ENCODE measurements around the gene RXRA. TPM values are rescaled to one million over a fixed set of nuclear protein-coding genes. Genes with fewer than 3 reads are reported as not detected.
A peak's percentile ranks its signal among the peaks of the same experiment; 100 is the strongest.

Gene RXRA
- polyA plus RNA-seq, 4 donors = 30.8 to 83.5 (median 41.5) TPM

DNA sequence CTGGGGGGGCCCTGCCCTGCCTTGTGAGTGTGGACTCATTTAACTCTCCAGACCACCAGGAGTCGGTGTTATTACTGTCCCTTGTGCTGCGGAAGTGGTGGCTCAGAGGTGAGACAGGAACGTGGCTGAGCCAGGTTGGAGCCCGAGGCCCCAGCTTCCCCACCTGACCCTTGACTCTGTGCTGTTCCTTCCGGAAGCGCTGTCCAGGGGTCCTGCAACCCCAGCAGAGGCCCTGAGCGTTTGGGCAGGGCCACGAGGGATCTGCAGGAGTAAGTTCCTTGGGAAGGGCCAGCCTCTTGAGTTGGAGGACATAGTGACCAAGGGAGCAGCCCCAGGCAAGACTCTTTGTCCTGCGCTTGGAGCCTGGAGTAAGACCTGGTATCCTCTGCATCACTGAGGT lies 99.6 kb downstream of the RXRA start:
- WGBS, 3 donors = 82 to 91% (median 90%) methylated on average over 9 of the region's 9 CpGs
- Histone ChIP-seq H3K36me3 (ENCODE audit: control insufficient read depth in 3 of 3, insufficient read depth in 2 of 3, low read depth in 1 of 3, low read length in 3 of 3) (peaks cover 4 to 97% (median 6%) of the 10 kb centered on the region in 3 donors), H3K27me3 (ENCODE audit: control insufficient read depth in 3 of 3, insufficient read depth in 3 of 3, low read length in 3 of 3) (no peaks in the 10 kb centered on the region), H3K4me3 (ENCODE audit: low read depth in 1 of 3, low read length in 3 of 3) (no peak overlapping the region), H3K27ac (ENCODE audit: low read depth in 1 of 3, low read length in 2 of 3) (no peak overlapping the region), H3K9me3 (ENCODE audit: control insufficient read depth in 2 of 2, insufficient read depth in 1 of 2, low read depth in 1 of 2, low read length in 1 of 2) (no peaks in the 10 kb centered on the region), H3K4me1 (ENCODE audit: control insufficient read depth in 3 of 3, insufficient read depth in 2 of 3, low read depth in 1 of 3, low read length in 2 of 3) (peaks cover 0 to 25% (median 4%) of the 10 kb centered on the region in 3 donors)
- DNase-seq (no peak), FAIRE-seq (no peak)

DNA sequence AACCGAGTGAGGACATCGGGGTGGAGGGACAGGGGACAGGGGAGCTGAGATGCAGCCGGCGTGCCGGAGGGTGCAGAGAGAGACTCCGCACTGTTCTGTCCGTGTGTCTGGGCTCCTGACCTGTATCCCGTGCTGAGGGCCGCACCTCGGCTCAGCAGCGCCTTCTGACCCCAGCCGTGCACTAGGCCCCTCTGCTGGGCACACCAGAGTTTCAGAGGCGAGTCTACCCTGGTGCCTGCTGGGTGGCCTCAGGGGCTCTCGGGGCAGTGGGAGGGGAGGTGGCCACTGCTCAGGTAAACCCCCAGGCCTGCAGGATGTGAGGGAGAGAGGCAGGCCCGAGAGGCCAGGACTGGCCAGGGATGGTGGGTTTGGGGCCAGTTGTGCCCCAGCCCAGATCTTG lies 100.2 kb downstream of the RXRA start:
- Histone ChIP-seq H3K27ac (ENCODE audit: low read depth in 1 of 3, low read length in 2 of 3) (no peak overlapping the region), H3K9me3 (ENCODE audit: control insufficient read depth in 2 of 2, insufficient read depth in 1 of 2, low read depth in 1 of 2, low read length in 1 of 2) (no peaks in the 10 kb centered on the region), H3K4me3 (ENCODE audit: low read depth in 1 of 3, low read length in 3 of 3) (no peak overlapping the region), H3K4me1 (ENCODE audit: control insufficient read depth in 3 of 3, insufficient read depth in 2 of 3, low read depth in 1 of 3, low read length in 2 of 3) (peaks cover 0 to 21% (median 4%) of the 10 kb centered on the region in 3 donors), H3K27me3 (ENCODE audit: control insufficient read depth in 3 of 3, insufficient read depth in 3 of 3, low read length in 3 of 3) (no peaks in the 10 kb centered on the region), H3K36me3 (ENCODE audit: control insufficient read depth in 3 of 3, insufficient read depth in 2 of 3, low read depth in 1 of 3, low read length in 3 of 3) (peaks cover 4 to 97% (median 6%) of the 10 kb centered on the region in 3 donors)
- DNase-seq (no peak), FAIRE-seq (no peak)
- 89% methylated on average over 14 to 15 of the region's 15 CpGs for WGBS, 3 donors

DNA sequence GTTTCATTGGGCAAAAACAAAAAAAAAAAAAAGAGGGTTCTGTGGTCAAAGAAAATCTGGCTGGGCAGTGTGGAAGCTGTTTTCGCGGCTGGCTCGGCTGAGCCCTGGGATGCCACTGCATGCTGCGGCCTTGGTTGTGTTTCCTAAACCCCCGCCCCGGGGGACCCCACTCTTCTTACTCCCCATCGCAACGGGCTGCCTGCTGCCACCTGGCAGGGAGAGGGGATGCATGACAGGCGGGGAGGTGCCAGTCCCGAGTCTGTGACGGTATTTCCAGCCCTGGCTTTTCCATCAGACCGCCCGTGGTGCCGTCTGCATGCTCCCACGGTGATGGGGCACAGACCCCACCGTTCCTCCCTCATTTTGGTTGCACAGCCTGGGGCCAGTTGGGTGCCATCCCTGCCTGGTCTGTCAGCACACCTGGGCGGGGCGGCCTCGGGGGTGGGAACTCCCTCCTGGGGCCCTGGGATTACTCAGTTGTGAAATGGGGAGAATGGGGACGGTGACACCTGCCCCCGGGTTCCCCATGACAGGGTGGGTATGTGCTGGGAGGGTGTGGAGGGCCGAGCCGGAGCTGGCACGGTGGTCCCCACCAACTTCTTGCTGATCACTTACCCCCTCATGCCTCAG lies 101.0 kb downstream of the RXRA start:
- WGBS, 3 donors = 77 to 81% (median 79%) methylated on average over 24 of the region's 24 CpGs
- H3K27me3 ChIP-seq (ENCODE audit: control insufficient read depth in 3 of 3, insufficient read depth in 3 of 3, low read length in 3 of 3) = no peaks in the 10 kb centered on the region
- H3K9me3 ChIP-seq (ENCODE audit: control insufficient read depth in 2 of 2, insufficient read depth in 1 of 2, low read depth in 1 of 2, low read length in 1 of 2) = no peaks in the 10 kb centered on the region
- H3K36me3 ChIP-seq (ENCODE audit: control insufficient read depth in 3 of 3, insufficient read depth in 2 of 3, low read depth in 1 of 3, low read length in 3 of 3) = peaks cover 7 to 97% (median 8%) of the 10 kb centered on the region in 3 donors
- DNase-seq (no peak), FAIRE-seq (no peak)
- H3K27ac ChIP-seq (ENCODE audit: low read depth in 1 of 3, low read length in 2 of 3) = no peak overlapping the region
- H3K4me1 ChIP-seq (ENCODE audit: control insufficient read depth in 3 of 3, insufficient read depth in 2 of 3, low read depth in 1 of 3, low read length in 2 of 3) = peaks cover 0 to 12% (median 0%) of the 10 kb centered on the region in 3 donors
- H3K4me3 ChIP-seq (ENCODE audit: low read depth in 1 of 3, low read length in 3 of 3) = no peak overlapping the region

DNA sequence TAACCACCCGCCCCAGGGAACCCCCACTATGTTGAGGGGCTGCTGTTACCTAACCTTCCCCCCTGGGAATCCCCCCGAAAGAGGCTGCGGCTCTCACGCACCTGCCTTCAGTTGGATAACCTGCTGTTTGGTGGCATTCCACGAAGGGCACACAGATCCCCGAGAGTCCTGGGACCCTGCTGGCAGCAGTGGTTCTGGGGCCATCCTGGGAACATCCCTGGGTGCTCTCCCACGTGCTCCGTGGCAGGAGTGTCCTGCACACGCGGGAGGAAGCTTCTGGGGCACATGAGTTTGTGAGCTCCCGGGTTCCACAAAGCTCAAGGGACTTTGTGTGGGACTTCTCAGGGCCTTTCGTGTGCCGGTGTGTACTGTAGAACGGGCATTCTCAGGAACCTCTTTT lies 102.3 kb downstream of the RXRA start:
- no peaks in the 10 kb centered on the region for H3K27me3 ChIP-seq (ENCODE audit: control insufficient read depth in 3 of 3, insufficient read depth in 3 of 3, low read length in 3 of 3)
- DNase-seq = no peak
- peaks cover 7 to 97% (median 8%) of the 10 kb centered on the region in 3 donors for H3K36me3 ChIP-seq (ENCODE audit: control insufficient read depth in 3 of 3, insufficient read depth in 2 of 3, low read depth in 1 of 3, low read length in 3 of 3)
- H3K27ac ChIP-seq (ENCODE audit: low read depth in 1 of 3, low read length in 2 of 3) = no peak overlapping the region
- H3K4me3 ChIP-seq (ENCODE audit: low read depth in 1 of 3, low read length in 3 of 3) = no peak overlapping the region
- H3K4me1 ChIP-seq (ENCODE audit: control insufficient read depth in 3 of 3, insufficient read depth in 2 of 3, low read depth in 1 of 3, low read length in 2 of 3) = peaks cover 0 to 6% (median 0%) of the 10 kb centered on the region in 3 donors
- WGBS, 3 donors = 83 to 87% (median 86%) methylated on average over 14 of the region's 14 CpGs
- no peaks in the 10 kb centered on the region for H3K9me3 ChIP-seq (ENCODE audit: control insufficient read depth in 2 of 2, insufficient read depth in 1 of 2, low read depth in 1 of 2, low read length in 1 of 2)
- no peak for FAIRE-seq

DNA sequence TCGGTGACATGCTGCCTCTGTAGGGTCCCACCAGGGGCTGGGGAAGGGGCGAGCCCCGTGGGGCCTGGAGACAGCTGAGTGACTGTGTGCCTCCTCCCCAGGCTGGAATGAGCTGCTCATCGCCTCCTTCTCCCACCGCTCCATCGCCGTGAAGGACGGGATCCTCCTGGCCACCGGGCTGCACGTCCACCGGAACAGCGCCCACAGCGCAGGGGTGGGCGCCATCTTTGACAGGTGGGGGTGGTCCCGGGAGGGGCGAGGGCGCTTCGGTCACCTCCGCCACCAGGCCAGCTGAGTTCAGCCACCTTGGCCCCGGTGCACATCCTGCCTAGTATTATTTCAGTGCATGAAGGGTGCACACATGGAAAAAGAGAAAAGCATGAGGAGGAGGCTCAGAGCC lies 102.8 kb downstream of the RXRA start:
- WGBS, 3 donors = 90 to 91% (median 90%) methylated on average over 15 to 20 of the region's 20 CpGs

DNA sequence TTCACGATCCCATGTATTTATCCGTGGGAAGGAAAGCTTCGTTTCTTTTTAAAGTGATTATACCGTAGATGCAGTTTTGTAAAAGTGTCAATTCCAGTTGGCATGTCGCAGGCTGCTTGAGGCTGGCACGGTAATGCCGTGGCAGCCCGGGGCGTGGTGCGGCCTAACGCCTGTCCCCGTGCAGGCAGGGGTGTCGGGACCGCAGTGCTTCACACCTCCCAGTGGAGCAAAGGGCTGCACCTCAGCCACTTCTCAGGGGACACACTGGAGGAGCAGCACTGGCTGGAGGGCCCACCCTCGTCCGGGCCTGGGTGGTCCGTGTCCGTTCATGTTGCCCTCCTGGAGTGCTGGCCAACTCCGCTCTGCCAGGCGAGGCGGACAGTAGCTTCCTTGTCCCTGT lies 103.2 kb downstream of the RXRA start:
- peaks cover 0 to 13% (median 0%) of the 10 kb centered on the region in 3 donors for H3K4me1 ChIP-seq (ENCODE audit: control insufficient read depth in 3 of 3, insufficient read depth in 2 of 3, low read depth in 1 of 3, low read length in 2 of 3)
- DNase-seq (no peak), FAIRE-seq (no peak)
- no peaks in the 10 kb centered on the region for H3K27me3 ChIP-seq (ENCODE audit: control insufficient read depth in 3 of 3, insufficient read depth in 3 of 3, low read length in 3 of 3)
- WGBS, 3 donors = 93 to 95% (median 94%) methylated on average over 21 of the region's 21 CpGs
- H3K4me3 ChIP-seq (ENCODE audit: low read depth in 1 of 3, low read length in 3 of 3) = no peak overlapping the region
- H3K27ac ChIP-seq (ENCODE audit: low read depth in 1 of 3, low read length in 2 of 3) = no peak overlapping the region
- no peaks in the 10 kb centered on the region for H3K9me3 ChIP-seq (ENCODE audit: control insufficient read depth in 2 of 2, insufficient read depth in 1 of 2, low read depth in 1 of 2, low read length in 1 of 2)
- peaks cover 9 to 97% (median 11%) of the 10 kb centered on the region in 3 donors for H3K36me3 ChIP-seq (ENCODE audit: control insufficient read depth in 3 of 3, insufficient read depth in 2 of 3, low read depth in 1 of 3, low read length in 3 of 3)

More for the DNA sequence above, 102.8 kb downstream of the RXRA start:
- H3K4me3 ChIP-seq (ENCODE audit: low read depth in 1 of 3, low read length in 3 of 3) = no peak overlapping the region
- no peaks in the 10 kb centered on the region for H3K27me3 ChIP-seq (ENCODE audit: control insufficient read depth in 3 of 3, insufficient read depth in 3 of 3, low read length in 3 of 3)
- peaks cover 0 to 9% (median 0%) of the 10 kb centered on the region in 3 donors for H3K4me1 ChIP-seq (ENCODE audit: control insufficient read depth in 3 of 3, insufficient read depth in 2 of 3, low read depth in 1 of 3, low read length in 2 of 3)
- H3K36me3 ChIP-seq (ENCODE audit: control insufficient read depth in 3 of 3, insufficient read depth in 2 of 3, low read depth in 1 of 3, low read length in 3 of 3) = peaks cover 7 to 97% (median 9%) of the 10 kb centered on the region in 3 donors
- no peaks in the 10 kb centered on the region for H3K9me3 ChIP-seq (ENCODE audit: control insufficient read depth in 2 of 2, insufficient read depth in 1 of 2, low read depth in 1 of 2, low read length in 1 of 2)
- DNase-seq = no peak
- H3K27ac ChIP-seq (ENCODE audit: low read depth in 1 of 3, low read length in 2 of 3) = no peak overlapping the region
- no peak for FAIRE-seq

DNA sequence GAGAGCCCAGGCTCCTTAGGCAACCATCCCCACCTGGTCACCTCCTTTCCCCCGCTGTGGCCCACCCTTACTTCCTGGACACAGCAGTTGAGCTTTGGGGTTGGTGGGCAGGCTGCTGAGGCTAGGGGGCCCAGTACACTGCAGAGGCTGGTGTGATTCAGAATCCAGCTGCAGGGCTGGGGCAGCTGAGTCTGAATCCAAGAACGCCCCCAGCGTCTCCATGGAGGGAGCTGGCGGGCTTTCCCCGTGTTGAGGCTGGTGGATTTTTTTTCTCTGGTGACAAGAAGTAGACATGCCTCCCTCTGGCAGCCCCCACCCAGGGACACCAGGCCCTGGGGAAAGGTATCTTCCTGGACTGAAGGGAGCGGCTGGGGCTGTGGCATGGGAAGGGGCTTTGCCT lies 104.8 kb downstream of the RXRA start:
- 77 to 87% (median 80%) methylated on average over 5 to 6 of the region's 6 CpGs for WGBS, 3 donors
- no peak overlapping the region for H3K4me3 ChIP-seq (ENCODE audit: low read depth in 1 of 3, low read length in 3 of 3)
- FAIRE-seq = no peak
- H3K9me3 ChIP-seq (ENCODE audit: control insufficient read depth in 2 of 2, insufficient read depth in 1 of 2, low read depth in 1 of 2, low read length in 1 of 2) = no peaks in the 10 kb centered on the region
- no peak overlapping the region for H3K27ac ChIP-seq (ENCODE audit: low read depth in 1 of 3, low read length in 2 of 3)
- peaks cover 9 to 92% (median 11%) of the 10 kb centered on the region in 3 donors for H3K36me3 ChIP-seq (ENCODE audit: control insufficient read depth in 3 of 3, insufficient read depth in 2 of 3, low read depth in 1 of 3, low read length in 3 of 3)
- H3K4me1 ChIP-seq (ENCODE audit: control insufficient read depth in 3 of 3, insufficient read depth in 2 of 3, low read depth in 1 of 3, low read length in 2 of 3) = peaks cover 0 to 29% (median 2%) of the 10 kb centered on the region in 3 donors
- H3K27me3 ChIP-seq (ENCODE audit: control insufficient read depth in 3 of 3, insufficient read depth in 3 of 3, low read length in 3 of 3) = no peaks in the 10 kb centered on the region
- DNase-seq = no peak

DNA sequence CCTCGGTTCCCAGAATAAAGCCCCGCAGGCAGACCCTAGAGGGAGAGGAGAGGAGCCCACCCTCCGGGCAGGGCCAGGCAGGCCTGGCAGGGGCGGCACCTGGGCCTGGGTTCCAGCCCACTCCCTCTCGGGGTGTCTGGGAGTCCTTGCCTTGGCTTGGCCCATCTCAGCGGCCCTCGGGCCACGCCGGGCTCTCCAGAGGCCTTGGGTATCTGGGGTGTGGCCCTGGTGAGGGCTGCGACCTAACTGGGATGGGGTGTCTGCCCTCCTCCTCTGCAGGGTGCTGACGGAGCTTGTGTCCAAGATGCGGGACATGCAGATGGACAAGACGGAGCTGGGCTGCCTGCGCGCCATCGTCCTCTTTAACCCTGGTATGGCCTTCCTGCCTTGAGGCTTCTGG lies 105.4 kb downstream of the RXRA start:
- DNase-seq = no peak
- peaks cover 9 to 92% (median 9%) of the 10 kb centered on the region in 3 donors for H3K36me3 ChIP-seq (ENCODE audit: control insufficient read depth in 3 of 3, insufficient read depth in 2 of 3, low read depth in 1 of 3, low read length in 3 of 3)
- H3K4me1 ChIP-seq (ENCODE audit: control insufficient read depth in 3 of 3, insufficient read depth in 2 of 3, low read depth in 1 of 3, low read length in 2 of 3) = peaks cover 0 to 34% (median 2%) of the 10 kb centered on the region in 3 donors
- WGBS, 3 donors = 79 to 81% (median 80%) methylated on average over 14 to 16 of the region's 16 CpGs
- no peaks in the 10 kb centered on the region for H3K9me3 ChIP-seq (ENCODE audit: control insufficient read depth in 2 of 2, insufficient read depth in 1 of 2, low read depth in 1 of 2, low read length in 1 of 2)
- no peak overlapping the region for H3K4me3 ChIP-seq (ENCODE audit: low read depth in 1 of 3, low read length in 3 of 3)
- H3K27ac ChIP-seq (ENCODE audit: low read depth in 1 of 3, low read length in 2 of 3) = peak overlapping the region in 1 of 3 donors; percentile 26
- no peaks in the 10 kb centered on the region for H3K27me3 ChIP-seq (ENCODE audit: control insufficient read depth in 3 of 3, insufficient read depth in 3 of 3, low read length in 3 of 3)
- no peak for FAIRE-seq

DNA sequence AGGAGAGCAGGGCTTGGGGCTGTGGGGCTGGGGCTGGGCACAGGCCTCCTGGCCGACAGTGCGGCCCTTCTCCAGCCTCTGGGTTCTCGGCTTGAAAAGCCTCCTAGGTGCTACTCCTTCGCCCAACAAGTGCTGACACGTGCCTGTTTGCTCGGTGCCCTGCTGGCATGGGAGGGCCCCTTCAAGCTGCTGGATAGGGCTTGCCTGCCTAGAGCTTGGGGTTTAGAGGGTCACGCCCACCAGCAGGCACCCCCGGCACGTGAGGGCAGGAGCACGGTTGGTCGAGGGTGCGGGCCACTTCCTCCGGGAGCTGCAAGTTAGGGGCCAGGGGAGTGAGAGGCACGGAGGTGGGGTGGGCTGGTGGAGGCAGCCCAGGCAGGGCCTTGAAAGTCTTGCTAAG lies 106.2 kb downstream of the RXRA start:
- peaks cover 11 to 92% (median 11%) of the 10 kb centered on the region in 3 donors for H3K36me3 ChIP-seq (ENCODE audit: control insufficient read depth in 3 of 3, insufficient read depth in 2 of 3, low read depth in 1 of 3, low read length in 3 of 3)
- H3K27ac ChIP-seq (ENCODE audit: low read depth in 1 of 3, low read length in 2 of 3) = no peak overlapping the region
- 79 to 85% (median 82%) methylated on average over 14 of the region's 14 CpGs for WGBS, 3 donors
- no peak overlapping the region for H3K4me3 ChIP-seq (ENCODE audit: low read depth in 1 of 3, low read length in 3 of 3)
- no peak for FAIRE-seq
- no peaks in the 10 kb centered on the region for H3K27me3 ChIP-seq (ENCODE audit: control insufficient read depth in 3 of 3, insufficient read depth in 3 of 3, low read length in 3 of 3)
- H3K4me1 ChIP-seq (ENCODE audit: control insufficient read depth in 3 of 3, insufficient read depth in 2 of 3, low read depth in 1 of 3, low read length in 2 of 3) = peaks cover 0 to 43% (median 2%) of the 10 kb centered on the region in 3 donors
- no peak for DNase-seq
- H3K9me3 ChIP-seq (ENCODE audit: control insufficient read depth in 2 of 2, insufficient read depth in 1 of 2, low read depth in 1 of 2, low read length in 1 of 2) = no peaks in the 10 kb centered on the region

Measured in small intestine (tissue), 7 donors.